GM18868 (cell line): Measurements from ENCODE around the gene ZNF217.
"Not testable (repeated sequence)": the region's sequence is repeated elsewhere in the genome, so short reads cannot be mapped to it uniquely, and the experiment has no call there.

Experiments
- ATAC-seq: cut with Tn5 transposase; IDR thresholded peaks from one replicate; pipeline ENCODE4 v1.9.1; 2021; ENCODE audit warnings: mild to moderate bottlenecking, moderate library complexity; ENCODE audit not compliant: unreplicated experiment

Gene ZNF217

DNA sequence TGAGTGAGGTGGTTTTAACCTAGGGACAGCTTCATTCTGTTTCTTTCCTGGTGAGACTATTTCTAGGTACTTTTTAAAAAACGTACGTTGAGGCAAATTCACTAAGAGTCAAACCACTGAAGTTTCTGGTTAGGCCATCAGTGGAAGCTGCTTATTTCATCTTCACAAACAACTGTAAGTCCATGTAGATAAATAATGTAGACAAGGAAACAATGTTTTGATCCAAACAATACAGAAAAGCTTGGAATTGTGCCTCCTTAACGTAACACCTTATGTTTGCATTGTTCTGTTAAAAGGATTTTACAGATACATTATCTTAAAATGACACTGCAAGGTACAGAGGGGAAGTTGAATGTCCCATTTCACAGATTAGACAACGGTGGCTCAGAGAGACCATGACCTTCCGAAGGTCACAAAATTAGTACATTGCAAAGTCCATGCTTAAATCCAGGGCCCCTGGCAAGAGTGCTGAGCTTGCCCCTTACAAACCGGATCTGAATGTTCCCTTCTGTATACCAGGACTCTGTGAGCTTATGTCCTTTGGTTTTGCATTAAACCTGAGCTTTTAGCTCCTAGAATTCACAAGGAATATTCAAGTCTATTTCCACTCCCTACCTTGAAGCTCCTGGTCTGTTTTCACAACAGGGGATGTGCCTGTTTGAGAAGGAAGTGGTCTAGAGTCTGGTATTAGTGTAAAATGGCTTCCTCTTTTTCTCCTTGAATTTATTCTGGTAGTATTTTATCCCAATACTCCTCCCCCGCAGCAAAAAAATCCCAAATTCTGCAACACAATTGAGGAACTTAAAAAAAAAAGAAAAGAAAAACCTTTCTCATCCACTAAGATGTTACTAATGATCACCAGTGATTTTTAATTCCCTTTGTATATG lies 28.9 kb upstream of the ZNF217 start:
- ATAC-seq: no peak

DNA sequence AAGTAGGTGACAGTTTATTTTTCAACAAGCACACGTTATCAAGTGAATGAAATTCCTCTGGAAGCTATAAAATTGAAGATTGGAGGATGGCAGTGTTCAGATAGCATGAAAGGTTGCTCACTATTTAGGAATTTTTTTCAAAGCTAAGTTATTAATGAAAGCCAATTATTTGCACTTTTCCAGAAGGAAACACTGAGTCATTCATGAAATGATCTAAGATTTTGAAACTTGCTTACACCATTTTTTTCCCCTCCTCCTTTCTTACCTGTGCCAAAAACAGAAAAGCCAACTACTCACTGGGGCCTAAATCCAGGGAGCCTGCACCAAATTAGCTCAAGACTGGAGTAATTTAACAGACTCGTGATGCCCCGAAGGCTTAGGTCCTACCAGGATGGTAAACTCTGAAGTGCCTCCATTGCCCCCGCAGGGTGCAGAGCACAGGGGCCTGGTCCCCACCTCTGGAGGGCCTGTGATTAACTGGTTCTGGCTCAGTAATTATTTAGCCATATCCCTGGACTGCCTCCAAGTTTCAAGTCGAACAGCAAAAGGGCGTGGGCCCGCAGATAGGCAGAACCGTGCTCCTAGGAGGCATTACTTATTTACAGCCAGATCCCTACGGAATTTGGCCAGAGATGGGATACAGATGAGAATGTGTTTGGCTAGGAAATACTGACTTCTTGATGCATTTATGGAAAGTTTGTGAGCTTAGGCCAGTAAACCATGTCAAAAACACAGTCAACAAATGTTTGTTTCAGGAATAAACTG lies 28.0 kb upstream of the ZNF217 start:
- ATAC-seq: no peak

DNA sequence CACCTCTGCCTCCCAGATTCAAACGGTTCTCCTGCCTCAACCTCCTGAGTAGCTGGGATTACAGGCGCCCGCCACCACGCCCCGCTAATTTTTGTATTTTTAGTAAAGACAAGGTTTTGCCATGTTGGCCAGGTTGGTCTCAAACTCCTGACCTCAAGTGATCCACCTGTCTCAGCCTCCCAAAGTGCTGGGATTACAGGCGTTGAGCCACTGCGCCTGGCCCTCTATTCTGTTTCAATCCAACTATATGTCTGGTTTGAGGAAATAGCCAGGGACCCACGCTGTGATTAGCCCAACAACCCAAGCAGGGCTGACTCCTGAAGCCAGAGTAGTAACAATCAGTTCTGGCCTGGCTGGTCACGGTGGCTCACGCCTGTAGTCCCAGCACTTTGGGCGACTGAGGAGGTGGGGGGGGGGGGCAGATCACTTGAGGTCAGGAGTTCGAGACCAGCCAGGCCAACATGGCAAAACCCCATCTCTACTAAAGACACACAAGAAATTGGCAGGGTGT lies 24.9 kb upstream of the ZNF217 start:
- ATAC-seq: not testable (repeated sequence)

DNA sequence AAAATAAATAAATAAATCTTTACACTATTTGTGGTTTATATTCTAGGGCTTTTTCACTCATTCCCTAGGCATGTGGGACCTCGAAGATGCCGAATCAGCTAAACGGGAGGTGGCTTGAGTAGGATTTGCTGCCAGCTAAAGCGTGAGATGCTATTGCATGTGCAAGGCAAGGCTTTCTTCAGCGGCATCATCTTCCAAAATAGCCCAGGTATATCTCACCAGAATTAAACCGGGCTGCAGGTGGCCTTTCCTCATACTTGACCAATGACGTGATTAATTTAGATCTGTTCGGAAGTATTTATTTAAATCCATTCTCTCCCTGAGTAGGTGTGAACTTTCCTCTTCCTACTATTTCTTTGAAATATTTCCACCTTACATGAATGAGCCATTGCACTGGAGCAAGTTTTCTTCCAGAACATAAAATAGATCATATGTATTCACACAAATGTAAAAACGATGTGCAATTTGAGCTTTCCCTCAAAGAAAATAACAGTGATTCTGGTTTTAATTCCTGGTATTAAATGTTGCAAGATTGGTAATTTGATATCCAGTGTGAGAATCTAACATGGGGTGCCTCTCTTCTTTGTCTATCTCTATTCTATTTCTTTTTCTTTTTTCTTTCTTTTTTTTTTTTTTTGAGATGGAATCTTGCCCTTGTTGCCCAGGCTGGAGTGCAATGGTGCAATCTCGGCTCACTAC lies 24.3 kb upstream of the ZNF217 start:
- ATAC-seq: no peak

DNA sequence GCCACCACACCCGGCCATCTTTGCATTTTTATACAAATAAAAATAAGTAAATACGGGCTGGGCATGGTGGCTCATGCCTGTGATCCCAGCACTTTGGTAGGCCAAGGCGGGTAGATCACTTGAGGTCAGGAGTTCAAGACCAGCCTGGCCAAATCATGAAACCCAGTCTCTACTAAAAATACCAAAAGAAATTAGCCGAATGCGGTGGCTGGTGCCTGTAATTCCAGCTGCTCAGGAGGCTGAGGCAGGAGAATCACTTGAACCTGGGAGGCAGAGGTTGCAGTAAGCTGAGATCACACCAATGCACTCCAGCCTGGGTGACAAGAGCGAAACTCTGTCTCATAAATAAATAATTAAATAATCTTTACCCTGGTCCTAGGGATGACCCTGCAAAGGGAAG lies 22.9 kb upstream of the ZNF217 start:
- not testable (repeated sequence) for ATAC-seq

DNA sequence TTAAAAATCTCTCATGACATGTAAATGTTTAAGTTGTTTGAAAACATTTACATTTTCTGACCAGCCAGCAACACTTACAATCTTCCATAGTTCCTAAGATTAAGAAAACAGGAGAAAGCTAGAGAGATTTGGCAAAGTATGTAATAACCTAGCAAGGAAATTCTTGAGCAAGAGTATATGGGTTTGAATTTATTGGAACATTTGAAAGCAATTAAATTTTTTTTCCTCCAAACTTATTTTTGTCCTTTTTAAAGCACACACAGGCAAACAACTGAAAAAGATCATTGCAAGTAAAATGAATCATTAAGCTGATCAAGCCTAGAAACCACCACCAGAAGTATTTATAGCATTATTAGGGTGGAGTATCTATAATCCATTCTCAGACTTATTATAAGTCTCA lies 20.1 kb upstream of the ZNF217 start:
- ATAC-seq: no peak

DNA sequence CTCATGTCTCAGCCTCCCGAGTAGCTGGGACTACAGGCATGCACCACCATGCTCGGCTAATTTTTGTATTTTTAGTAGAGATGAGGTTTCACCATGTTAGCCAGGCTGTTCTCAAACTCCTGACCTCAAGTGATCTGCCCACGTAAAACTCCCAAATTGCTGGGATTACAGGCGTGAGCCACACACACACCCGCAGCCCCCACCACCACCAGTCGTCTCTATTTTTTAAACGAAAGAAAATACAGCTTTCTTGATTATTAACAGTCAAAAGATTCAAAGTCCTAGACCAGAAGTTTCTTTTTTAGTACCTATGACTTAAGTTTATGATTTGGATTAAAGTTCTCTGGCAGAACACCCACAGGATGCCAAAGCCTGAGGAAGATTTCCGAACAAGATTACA lies 18.6 kb upstream of the ZNF217 start:
- ATAC-seq: not testable (repeated sequence)

DNA sequence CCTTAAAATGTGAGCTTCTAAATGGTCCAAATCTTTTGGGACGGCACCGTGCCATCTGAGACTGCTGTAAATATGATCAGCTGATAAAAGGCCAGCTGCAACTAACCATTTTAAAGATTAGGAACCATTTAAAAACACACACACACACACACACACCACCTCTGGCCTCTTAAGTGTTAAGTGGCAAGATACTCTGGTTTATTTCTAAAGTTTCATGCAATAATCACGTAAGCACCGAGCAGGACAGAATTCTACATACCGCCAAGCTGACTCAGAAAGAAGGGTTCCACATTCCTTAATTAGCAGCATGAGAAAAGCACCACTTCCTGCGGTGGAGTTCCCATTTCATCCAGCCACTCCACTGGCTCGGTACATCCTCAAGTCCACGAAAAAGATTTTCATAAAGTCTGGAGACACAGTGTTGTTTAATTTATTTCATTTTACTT lies 17.8 kb upstream of the ZNF217 start:
- ATAC-seq: peak; percentile 67

DNA sequence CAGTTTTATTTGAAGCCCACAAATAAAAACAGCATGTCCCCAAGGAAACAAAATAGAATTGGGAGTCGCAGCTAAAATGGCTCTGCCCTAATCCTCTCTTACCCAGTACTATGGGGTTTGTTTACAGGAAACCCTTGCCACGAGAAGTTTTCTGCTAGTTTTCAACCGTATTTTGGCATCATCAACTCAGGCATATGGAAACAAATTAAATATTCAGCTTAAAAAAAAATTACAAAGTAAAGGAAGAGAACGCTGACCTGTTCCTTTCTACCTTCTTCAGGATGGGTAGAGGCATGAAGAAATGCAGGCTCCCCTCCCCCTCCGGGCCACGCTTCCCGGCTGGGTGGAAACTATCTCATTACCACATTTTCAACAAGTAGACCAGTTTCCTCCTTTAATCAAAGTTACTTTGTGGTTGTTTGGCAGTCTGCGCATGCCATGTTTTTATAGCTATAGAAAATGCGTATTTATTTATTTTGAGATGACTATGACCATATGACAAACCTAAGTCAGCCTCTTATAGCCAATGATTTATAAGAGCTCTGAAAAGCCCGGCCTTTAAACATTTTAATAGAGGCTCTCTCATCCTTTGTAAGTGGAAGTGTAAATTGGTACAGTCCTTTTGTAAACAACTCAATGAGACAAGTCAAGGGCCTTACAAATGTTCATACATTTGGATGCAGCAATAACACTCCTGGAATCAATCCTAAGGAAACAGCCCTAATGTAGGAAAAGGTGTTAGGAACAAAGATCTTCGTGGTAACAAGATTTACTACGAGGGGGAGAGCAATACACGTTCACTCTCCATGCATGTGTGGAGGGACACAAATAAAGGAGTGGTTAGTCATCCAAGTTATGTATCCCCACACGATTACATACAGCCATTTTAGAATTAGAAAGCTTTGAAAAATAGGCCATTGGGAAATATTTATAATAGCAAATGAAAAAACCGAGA lies 16.1 kb upstream of the ZNF217 start:
- peak; percentile 42 for ATAC-seq

DNA sequence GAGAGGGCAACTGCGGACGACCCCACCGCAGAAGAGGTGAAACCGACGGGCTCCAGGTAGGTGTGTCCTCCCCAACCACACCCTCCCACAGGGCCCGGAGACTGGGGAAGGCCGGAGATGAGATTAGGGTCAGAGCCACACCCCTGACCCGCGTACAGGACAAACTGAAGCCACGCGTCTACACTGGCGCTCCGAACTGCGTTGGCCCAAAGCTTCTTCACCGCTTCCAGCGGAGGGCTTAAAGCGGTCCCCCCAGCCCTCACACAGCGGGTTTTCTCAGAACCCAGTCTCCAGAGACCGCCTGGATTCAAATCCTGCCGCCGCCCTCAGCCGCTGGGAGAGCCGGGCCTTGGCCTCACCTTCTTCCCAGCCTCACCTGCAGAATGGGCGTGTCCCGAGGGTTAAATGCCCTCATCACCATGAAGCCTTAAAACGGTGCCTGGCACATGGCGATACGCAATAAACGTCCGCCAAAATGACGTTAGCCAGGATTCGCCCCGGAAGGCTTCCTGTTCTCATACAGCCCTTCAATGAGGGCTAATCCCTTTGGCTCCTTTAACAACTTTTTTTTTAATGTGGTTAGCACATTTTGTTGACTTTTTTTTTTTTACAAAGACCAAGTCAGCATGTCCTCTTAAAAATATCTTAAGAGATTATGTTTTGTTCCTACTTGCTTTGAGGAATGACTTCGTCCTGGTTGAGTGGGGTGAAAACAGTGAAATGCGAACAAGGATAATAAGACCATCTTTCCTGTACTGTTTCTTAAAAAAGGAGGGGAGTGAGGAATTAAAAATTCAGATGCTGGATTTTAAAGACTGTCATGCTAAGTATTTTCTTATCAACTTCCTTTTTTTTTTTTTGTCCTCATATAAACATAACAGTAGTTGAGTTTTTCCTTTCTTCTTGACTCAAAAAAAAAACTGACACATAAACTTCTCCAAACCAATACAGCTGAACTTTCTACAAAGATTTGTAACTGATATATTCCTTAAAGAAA lies 15.1 kb upstream of the ZNF217 start:
- no peak for ATAC-seq

DNA sequence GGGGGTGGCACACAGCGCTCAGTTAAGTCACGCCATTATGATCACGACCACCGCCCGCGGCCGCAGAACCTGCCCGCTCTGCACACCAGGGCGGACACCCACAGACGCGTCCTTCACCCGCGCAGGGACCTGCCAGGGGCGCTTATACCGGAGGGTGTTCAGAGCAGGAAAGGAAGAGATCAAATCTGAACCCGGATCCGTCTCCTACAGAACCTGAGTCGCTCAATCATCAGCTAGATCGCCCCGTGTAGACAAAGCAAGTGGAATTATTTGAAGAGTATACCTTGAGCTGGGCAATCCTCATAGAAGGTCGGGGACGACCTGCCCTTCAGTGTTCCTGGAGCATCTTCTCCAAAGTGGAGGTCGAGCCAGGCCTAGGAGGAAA lies 14.4 kb upstream of the ZNF217 start:
- no peak for ATAC-seq

DNA sequence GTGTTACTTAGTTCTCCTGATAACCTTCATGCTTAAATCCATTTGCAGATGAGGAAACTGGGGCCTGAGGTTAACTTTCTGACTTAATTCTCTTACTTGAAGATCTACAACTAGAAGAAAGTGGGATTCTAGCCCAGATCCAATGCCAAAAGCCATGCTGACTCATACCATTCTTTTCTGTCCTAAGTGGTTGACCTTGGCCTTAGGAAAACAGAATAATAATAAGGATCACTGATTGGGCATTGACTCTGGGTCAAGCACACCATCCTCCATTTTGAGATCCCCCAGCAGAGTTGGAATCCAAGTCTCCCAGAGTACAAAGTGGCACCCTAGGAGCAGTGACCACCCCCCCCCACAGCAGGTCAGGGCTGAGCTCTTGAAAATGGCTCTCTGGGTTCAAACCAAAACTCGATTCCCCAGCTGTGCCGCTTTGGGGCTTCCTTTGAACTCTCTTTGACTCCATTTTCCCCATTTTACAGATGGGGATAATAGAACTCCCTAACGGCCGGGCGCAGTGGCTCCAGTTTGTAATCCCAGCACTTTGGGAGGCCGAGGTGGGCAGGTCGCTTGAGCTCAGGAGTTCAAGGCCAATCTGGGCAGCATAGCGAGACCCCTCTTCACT lies 12.8 kb upstream of the ZNF217 start:
- no peak for ATAC-seq

DNA sequence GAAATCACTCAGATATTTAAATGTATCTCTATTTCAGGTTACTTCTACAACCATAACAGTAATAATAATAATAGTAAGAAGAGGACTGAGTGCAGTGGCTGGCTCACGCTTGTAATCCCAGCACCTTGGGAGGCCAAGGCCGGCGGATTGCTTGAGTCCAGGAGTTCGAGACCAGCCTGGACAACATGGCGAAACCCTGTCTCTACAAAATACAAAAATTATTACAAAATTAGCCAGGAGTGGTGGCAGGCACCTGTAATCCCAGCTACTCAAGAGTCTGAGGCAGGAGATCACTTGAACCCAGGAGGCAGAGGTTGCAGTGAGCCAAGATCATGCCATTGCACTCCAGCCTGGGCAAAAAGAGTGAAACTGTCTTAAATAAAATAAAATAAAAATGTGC lies 11.8 kb upstream of the ZNF217 start:
- ATAC-seq: not testable (repeated sequence)

DNA sequence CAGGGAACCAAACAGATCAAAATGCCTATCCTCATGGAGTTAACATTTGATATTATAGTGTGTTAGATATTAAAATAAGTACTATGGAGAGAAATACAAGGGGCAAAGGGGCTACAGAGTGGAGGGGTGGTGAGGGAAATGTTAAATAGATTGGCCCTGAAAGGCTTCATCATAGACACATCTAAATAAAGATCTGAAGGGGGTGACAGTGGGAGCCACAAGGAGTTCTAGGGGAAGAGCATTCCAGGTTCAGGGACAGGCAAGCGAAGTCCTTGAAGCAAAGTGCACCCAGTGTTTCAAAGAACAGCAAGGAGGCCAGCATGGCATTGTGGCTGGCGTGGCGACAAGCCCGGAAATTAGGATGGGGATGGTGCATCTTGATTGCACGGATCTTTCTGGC lies 11.2 kb upstream of the ZNF217 start:
- ATAC-seq: not testable (repeated sequence)

DNA sequence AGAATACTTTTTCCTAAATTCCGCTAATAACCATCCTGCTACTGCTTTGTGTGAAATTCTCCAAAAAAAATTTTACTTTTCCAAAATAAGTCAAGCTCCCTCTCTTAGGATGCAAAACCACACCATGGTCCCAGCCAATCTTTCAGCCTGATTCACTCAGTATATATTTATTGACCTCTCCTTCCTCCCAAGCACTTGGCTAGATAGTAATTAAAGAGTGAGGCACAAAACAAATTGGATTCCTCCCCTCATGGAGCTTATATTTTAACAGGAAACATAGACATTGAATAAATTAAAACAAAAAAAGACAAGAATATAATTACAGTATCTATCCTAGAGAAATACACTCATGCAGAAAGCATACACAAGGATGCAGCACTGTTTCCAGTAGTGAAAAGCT lies 9.0 kb upstream of the ZNF217 start:
- ATAC-seq: no peak

DNA sequence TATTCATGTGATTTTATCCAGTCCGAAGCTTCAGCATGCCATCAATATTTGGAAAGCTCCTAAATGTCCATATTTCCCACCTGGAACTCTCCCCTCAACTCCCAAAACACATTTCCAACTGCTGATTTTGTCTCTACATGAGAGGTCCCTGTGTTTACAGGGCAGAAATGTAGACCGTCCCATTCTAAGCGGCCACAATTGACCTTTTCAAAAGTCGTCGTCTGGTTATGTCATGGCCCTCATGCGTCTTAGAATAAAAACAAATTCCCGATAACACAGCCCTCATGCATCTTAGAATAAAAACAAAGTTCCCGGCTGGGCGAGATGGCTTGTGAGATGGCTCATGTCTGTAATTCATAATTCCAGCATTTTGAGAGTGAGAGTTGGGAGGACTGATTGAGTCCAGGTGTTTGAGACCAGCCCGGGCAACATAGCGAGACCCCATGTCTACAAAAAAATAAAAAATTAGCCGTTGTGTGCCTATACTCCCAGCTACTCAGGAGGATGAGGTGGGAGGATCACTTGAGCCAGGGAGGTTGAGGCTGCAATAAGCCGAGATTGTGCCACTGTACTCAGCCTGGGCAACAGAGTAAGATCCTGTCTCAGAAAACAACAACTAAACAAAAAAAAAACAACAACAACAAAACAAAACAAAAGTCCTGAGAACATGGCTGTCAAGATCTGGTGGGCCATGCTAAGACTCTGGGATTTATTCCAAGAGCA lies 6.4 kb upstream of the ZNF217 start:
- no peak for ATAC-seq

DNA sequence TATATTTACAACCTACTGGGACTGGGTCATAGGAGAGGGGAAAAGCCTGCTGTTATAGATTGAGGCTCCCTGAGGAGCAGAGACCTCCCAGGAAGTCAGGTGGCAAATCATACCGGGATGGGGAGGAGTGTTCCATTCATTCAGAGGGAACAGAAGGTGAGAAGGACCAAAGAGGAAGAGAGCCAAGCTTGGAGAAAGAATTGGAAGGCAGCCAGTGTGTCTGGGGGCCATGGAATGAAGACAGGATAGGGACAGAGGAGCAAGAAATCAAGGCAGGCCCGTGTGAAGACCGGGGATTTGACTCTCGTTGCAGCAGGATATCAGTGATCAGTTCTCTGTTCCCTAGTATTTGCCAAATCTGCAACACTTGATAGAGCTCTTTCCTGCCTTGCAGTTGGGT lies 5.7 kb upstream of the ZNF217 start:
- no peak for ATAC-seq

DNA sequence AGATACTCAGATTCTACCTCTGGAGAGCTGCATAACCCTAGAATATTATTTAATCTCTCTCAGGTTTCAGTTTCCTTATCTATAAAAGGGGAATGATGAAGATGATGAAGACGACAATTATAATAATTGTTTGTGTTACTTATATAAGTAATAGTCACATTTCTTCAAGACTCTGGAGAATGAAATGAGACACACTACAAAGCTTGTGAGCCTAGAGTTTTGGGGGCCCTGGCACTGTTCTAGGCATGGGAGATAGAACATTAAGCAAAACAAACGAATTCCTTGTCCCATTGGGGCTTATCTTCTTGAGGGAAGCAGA lies 5.4 kb upstream of the ZNF217 start:
- ATAC-seq: no peak
